OCI-LY1 (cell line): ENCODE measurements around the gene ARHGAP10.

Source experiments
- CTCF ChIP-seq: fragments of 200-600 bp; sonication (generic), shearing (Covaris generic); IDR thresholded peaks from 2 replicates; pipeline ENCODE4 v1.5.1; 2017; ENCODE audit warnings: mild to moderate bottlenecking, antibody characterized with exemption, low read length, moderate library complexity, mixed read lengths
- EZH2 ChIP-seq: fragments of 200-600 bp; sonication (generic), shearing (Covaris generic); IDR thresholded peaks from 2 replicates; pipeline ENCODE4 v1.8.0; 2017; ENCODE audit warnings: borderline replicate concordance, mixed run types, mild to moderate bottlenecking, antibody characterized with exemption, low read length, moderate library complexity, mixed read lengths

- TF ChIP-seq CTCF (no peak), EZH2 (no peak)
Measured at GRCh38 chr4:147790412-147790811, 58.5 kb downstream of the ARHGAP10 start.
